T-helper 9 cell (primary cell): ENCODE measurements around the gene ARPC5.
"Not testable (repeated sequence)": the region's sequence is repeated elsewhere in the genome, so short reads cannot be mapped to it uniquely, and the experiment has no call there.

Experiments used
- DNase-seq: peaks from one replicate; pipeline ENCODE4 v3.0.0-alpha.2; 2020
- total RNA-seq, 2 donors: gene quantifications; one replicate each; lab custom pipeline; 2026; lab: John Stamatoyannopoulos, UW

Gene ARPC5
- total RNA-seq, result 77.0 to 209 reads per million in 2 donors

DNA sequence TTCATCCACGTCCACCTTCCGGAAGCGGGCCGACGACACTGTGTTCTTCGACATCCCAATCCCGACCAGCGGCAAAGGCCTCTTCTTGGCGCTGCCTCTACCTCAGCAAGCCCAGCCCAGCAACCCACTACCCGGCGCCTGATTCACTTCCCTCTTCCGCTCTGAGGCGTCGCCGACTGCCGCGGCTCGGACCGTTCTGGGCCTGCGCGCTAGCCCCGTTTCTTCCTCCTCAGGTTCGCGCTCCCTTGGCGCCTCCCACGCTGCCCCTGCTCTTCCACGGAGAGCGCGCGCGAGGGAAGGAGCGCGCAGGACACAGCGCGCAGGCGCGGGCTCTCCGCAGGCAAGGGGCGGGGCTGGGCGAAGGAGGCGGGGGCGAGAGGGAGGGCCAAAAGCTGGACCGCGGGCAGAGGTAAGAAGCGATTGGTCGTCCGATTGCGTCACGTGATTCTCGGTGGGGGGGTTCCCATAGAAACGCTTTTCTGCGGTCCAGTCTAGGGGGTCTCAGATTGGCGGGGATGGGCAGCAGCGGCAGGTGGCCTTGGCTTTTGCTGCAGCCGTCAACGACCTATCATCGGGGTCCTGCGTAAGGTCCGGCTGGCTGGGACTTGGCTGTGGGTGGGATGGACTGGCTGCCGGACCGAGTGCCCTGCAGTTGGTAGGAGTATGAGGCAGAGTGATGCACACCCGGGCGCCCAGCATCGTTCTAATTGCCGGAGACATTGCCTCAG lies at the start of gene ARPC5:
ARPC5 (minus strand) TSS at position 178 of the 728 bp plus-strand sequence; CDS start at position 54, 124 bp downstream.
- DNase-seq, result peak; percentile 94

DNA sequence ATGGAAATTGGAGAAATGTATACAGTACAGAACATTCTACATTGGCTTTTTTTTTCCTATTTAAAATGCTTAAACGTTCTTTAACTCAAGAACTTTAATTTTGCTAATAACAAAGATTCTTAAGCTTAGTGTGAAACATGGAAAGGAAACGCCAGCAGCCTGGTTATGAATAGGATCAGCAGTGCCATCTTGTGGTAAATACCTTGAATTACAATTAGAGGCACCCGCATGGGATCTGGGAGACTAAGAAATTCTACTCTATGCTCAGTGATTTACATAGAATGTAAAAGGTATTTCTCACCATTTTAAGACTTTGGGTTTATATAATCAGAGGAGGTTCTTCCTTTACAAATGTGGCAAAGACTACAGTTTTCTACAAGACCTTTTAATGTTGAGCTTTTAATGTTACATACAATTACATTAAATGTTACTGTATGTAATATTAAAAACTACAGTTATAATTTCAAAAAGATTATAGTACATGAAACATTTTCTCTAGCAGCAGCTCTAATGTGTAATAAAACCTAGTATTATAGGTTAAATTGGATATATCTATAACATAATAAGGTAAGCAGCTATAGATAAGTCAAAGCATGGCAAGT lies 49.6 kb upstream of the ARPC5 start:
- DNase-seq, result no peak

DNA sequence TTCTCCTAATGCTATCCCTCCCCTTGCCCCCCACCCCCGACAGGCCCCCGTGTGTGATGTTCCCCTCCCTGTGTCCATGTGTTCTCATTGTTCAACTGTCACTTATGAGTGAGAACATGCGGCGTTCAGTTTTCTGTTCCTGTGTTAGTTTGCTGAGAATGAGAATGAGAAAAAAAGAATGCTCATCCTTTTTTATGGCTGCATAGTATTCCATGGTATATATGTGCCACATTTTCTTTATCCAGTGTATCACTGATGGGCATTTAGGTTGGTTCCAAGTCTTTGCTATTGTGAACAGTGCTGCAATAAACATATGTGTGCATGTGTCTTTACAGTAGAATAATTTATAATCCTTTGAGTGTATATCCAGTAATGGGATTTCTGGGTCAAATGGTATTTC lies 43.8 kb upstream of the ARPC5 start:
- not testable (repeated sequence) for DNase-seq

DNA sequence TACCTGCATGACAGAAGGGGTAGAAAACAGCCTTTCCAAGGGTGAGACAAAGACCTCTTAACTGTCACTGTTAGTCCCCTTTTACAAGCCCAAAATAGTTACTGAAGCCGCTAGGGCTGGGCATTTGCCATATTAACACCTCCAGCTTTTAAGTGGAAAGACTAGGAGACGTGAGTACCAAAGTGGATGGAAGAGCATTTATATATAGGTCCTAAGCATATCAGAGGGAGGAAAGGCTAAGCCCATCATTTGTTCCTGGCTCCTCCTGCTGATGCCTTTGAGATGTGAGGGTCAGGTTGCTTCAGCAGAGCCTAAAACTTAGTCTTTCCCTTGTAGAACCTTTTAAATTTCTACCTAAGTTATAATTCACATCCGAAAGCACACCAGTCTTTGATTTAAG lies 43.2 kb upstream of the ARPC5 start:
- no peak for DNase-seq

DNA sequence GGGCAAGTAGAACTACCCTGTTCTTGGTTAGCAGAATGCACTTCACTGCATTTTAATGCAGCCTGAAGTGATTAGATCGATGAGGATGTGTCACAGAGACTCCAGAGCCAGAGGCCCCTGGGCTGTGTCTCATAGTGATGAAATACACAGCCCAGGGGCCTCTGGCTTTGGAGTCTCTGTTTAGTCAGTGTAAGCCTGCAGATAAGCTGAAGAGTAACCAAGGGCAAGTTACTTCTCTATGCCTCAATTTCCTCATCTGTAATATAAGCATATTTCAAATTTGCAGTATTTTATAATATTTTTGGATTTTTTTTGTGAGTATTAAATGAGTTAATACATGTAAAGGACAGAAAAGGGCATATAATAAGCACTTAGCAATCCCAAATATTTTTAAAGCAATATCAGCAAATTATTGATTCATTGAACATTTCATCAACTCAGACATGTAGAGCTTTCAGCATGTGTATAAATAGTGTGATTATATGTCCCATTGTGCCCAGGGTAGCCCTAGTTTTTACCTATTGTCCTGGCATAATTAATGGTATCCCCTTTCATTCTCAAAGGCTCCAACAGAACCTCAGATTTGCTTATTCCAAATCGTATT lies 41.1 kb upstream of the ARPC5 start:
- DNase-seq, result no peak

DNA sequence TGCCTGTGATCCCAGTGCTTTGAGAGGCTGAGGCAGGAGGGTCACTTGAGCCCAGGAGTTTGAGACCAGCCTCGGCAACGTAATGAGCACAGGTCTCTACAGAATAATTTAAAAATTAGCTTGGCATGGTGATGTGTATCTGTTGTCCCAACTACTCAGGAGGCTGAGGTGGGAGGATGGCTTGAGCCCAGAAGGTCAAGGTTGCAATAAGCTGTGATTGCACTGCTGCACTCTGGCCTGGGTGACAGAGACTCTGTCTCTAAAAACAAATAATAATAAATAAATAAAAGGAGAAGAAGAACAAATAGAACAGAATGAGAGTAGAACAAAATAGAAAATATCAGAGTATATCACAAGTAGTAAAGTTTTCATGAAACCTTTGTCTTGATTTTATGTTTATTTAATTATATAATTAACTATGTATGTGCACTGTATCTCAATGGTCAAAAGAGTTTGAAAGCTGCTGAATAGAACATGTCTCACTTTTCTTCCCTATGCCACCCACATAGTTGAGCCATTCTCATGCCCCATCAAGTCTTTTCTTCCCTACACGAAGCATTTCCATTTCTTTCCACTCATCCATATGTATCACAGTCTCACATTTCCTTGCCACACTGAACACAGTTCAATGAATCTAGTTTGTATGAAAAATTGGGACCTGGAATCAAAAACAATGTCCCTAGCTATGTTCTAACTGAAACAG lies 40.5 kb upstream of the ARPC5 start:
- DNase-seq, result no peak

DNA sequence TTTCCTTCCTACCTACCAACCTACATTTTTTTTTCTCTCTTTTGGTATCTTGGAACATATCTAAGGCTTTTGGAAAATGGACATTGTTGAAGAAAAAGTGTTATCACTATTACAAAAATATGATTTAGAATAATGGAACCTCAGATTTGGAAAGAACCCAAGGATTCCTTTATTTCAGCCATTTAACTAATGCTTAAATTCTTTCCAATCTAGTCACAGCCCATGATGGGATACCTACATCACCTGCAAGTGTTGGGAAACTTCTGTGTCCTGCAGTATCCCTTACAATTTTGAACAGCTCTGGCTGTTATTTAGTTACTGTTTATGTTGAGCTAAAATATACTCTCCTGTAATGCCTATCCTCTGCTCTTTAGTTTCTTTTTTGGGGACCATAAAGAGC lies 39.8 kb upstream of the ARPC5 start:
- no peak for DNase-seq

DNA sequence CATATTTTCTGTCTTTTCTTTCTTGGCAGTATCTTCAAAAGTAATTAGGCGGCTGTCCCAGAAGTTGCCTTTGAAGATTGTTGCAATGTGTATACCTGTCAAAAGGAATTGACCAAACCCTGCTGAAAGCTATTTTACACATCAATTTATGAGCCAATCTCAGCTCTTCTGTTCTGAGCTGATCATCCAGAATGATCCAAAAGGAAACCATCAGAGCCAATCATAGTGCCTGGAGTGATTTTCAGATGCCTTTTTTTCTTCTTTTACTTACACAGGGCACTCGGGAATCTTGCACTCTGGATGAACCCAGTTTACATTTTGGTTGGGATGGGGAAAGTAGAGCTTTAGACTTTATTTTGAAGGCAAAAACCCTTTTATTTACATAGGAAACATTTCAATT lies 39.3 kb upstream of the ARPC5 start:
- no peak for DNase-seq

DNA sequence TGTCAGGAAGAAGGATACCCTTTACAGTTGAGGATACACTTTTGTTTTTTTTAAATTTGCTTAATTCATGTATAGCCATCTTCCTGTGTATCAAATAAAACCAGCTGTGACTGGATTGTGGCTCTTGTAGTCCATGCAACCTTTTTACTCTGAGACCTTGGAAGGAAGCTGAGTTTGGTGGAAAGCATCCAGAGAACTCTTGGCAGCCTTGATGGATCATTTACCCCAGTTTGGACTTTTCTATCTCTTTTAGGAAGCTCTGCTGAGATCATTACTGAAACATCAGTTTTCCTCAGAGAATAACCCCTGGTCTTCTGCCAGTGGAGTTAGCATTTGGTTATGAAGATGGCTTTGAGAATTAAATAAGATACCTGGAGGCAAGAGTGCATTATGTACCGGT lies 38.8 kb upstream of the ARPC5 start:
- DNase-seq, result no peak

DNA sequence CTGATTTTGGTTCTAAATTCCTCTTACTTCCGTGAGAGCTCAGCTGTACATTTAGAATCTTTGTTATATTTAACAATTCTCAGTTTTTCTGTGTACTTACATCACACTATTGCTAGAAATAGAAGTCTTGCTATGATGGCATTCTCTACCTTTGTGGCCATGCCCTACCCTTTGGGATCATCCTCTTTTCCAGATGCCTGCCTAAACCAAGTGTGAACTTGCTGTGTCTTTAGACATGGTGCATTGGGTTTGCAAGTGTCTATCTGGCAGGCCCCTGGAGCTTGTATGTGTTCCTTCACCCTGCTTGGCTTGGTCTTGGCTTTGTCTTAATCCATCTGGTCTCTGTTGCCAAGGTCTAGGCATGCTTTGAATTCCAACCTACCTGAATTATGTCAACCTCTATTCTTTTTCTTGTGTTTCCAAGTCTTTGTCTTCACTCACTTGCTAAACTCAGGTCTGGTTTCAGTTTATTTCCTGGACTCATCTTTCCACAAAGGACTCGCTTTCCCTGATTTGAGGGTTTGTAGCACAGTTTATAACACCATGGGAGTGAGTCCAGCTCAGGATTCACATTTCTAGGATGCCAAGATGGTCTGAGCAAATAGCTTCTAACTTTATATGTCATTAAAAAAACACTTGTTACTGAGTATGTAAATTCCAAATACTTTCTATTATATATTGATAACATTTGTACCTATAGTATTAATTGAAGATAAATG lies 38.2 kb upstream of the ARPC5 start:
- DNase-seq, result no peak

DNA sequence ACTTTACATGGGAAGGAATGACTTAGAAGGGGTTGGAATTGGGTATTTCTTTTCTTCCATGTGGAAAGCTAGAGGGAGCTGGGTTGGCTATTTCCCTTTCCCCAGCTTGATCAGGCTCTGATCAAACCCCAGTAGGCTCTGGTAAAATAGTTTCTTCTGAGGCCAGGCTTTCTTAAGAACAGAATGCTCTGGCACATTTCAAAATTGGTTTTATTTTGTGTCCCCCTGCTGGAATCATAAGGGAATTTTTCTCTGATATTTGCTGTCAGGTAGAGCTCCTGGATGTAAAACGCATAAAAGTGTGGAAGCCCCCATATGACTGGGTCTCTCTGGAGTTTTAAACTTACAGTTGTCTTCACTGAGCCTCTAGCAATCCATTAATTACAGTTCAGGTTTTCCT lies 34.6 kb upstream of the ARPC5 start:
- no peak for DNase-seq

DNA sequence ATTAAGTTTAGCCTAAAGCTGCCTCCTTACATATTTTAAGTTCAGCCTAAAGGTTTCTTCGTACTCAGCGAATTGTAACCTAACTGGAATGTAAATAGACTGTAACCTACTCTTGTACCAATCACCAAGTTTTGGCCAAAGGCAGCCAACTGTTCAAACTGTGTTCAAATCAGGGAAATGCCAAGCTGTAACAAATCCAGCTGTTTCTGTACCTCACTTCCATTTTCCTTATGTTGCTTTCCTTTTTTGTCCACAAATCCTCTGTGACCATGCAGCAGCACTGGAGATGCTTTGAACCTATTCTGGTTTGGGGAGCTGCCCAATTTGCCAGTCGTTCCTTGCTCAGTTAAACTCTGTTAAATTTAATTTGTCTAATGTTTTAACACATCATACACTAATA lies 20.8 kb upstream of the ARPC5 start:
- no peak for DNase-seq

DNA sequence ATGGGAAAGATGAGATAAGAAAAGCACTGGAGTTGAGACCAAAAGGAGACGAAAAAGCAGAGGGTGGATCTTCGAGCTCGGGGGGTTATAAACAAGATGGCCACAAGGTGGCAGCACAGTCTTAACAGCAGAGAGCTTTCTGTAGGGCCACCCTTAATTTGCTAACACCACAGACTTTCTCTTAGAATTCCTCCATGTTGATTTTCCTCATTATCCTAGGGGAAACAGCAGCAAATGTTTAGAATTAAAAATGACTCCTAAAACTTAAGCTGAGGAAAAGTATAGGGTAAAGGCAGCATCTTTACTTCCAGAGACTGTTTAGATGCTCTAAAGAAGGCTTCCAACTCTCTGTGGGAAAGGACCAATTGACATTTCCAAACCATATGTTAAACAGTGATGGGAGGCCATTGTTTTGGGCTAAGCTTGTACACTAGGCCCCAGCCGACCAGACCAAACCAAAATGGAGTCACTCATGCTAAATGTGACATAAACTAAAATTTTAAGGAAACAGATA lies 20.0 kb upstream of the ARPC5 start:
- DNase-seq, result peak; percentile 66

DNA sequence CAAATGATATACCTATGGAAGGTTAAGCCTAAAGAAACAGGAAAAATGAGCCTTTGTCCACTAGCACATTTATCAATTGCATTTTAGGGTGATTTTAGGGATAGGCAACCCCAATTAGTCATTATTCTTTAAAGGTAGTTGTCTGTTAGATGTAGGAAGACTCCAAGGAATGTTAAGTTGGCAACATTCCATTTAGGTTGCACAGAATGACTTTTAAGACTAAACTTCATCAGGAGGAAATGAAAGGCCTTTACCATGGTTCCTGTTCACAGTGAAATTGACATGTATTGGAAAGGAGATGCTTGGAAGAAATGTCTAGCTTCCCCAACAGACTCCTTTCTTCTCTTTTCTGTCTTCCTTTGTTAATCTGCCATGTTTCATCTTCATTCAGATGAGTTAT lies 19.1 kb upstream of the ARPC5 start:
- DNase-seq, result no peak

DNA sequence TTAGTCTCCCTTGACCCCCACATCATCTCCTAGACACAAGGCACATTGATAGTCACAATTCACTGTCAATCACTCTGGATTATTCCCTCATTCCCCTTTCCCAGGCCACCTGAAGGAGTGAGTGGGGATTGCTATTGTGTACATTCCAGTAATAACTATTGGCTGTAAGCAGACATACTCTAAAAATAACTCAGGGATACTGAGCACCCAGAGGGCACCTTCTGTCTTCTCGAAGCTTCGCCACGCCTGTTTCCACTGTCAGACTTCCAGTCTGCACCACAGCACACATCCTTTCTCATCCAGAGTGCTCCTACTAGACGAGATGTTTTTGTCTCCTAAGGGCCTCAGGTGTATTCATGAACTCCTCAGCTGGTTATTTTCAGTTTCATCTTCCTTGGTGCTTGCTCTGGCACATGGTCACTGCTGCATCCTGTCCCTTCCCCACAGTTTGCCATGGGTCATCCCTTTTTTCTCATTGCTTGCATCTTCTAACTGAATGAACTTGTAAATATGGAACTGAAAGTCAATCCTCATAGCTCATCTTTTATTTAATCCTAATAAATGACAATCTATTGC lies 18.4 kb upstream of the ARPC5 start:
- no peak for DNase-seq

DNA sequence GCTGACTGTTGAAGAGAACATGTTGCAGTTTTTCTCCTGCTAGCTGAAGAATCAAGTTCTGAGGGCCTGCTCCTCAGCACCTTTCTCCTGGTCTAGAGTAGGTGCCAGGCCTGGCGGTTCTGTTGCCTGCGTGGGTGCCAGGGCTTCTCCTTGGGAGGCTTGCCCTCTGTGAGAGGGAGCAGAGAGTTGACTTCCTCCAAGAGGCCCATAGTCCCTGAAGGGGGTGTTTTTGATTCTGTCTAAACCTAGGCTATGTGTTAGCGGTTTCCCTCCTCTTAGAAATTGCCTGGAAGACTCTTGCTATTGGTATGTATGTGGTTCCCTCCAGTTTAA lies 17.8 kb upstream of the ARPC5 start:
- no peak for DNase-seq

DNA sequence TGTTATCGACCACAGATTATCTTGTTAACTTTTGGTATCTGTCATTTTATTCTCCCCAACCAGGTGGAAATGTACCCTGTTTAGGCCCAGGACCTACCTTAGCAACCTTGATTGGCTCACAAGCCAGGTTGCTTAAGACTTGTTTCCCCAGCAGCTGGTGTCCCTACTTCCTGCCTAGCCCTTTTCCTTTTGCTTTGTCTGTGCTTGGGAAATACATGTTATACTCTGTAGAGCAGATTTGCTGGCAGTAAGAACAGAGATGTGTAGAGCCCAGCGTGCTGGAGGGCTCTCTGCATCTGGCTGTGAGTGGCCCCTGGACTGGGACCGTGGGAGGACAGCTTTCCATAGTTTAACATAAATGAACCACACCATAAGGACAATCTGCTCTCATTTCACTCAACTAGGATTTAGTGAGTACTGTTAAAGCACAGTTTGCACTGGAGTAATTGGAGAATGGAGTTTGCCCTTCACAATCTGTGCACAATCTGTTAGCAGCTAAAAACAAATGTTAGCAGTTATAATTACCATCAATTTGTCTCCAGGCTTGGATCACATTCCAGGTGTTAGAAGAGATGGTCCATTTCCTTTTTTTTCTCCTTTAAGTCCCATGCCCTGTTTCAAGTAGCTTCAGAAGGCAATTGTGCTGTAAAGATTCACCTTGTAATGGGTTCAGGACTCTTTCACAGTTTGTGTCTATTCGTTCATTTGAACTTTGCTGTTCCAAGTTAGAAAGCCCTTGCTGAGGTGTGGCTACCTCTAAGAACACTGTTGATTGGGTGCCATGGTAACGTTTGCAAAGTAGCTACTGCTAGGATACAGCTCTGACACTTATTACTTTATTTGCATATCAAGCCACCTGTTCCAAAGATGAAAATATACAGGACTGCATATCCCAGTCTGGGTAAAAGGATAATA lies 17.2 kb upstream of the ARPC5 start, which contains the start of gene APOBEC4:
APOBEC4 (minus strand) TSS at position 770 of the 915 bp plus-strand sequence. CDS start 4,535 bp downstream, outside the sequence.
- no peak for DNase-seq

DNA sequence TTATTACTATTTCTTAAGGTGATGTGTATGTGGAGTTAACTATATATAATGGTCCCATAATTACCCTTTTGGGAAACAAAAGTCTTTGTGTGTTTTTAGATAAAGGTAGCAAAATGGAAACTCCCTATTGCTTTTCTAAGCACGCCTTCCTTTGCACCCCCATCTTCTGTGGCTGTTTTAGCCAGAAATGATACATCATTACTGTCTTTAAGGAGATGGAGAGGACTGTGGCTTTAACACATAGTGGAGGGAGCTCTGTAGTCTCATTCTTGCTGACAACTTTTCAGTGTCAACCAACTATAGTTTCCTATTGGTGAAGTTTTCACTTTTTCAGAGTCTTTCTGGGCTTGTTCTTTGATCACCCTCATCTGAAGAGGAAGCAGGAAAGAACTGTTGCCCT lies 16.5 kb upstream of the ARPC5 start:
- DNase-seq, result no peak

DNA sequence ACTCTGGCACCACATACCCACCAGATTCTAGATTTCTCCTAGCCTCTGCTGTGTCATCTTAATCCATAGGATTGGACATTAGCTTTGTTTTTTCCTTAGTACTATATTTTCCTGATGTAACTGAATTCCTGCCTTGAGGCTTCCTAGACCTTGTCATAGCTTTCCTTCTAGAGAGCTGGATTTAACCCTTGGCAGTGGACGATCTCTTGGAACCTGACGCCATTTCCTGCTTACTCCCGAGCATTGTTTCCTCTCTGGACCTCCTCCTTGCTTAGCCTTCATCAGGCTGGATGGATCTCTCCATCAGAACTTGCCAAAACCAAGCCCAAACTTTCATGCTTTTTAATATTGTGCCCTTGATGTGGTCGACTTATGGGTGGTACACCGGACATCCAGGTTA lies 16.0 kb upstream of the ARPC5 start:
- no peak for DNase-seq

DNA sequence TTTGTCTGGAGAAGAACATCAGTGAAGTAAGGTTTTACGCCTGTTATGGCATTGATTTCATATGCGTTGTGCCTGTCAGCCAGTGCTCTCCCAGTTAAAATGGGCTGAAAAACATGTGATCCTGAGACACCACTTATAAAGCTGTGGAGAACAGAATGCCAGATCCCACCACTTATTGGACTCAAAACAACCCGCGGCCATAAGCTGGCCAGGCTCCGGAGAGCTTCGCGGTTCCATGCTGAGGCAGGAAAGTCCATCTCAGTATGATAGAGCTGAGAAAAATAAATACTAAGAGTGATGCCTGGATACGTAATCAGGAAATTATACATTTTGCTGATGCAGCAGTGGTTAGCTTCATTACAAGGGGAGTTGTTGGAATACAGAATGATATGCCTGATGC lies 12.5 kb upstream of the ARPC5 start:
- no peak for DNase-seq

DNA sequence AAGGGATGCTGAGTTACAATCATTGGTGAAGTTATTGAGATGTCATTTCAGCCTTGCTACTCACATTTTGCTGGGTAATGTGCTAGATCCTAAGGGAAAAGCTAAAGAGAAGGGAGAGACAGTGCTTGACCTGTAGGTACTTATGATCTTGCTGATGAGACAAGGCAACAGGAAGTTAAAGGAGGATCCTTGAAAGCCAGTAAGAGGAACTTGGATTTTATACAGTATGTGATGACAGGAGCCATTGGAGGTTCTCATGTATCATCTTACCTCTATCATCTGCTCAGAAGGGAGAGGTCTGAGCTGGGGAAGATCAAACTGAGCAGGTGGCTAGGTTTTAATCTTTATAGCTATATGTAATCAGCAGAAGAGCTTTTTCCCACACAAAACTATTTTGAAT lies 11.2 kb upstream of the ARPC5 start:
- no peak for DNase-seq
